ENCODE measurements around the gene RAB43.

Gene RAB43

GRCh38 chr3:129061023-129061887 is 60.3 kb downstream of the RAB43 start:
- Histone ChIP-seq H3K9me2 (ENCODE audit: low read depth, low read length) (no peaks in the 10 kb centered on the region), H4K20me1 (ENCODE audit: insufficient read depth, low read length) (no peaks in the 10 kb centered on the region), H3F3A (ENCODE audit: insufficient read depth, low read length) (no peaks in the 10 kb centered on the region), H2AFZ (ENCODE audit: low read length) (no peak overlapping the region), H3K4me3 (ENCODE audit: low read depth, low read length, poor library complexity, severe bottlenecking) (no peak overlapping the region), H3K27ac (ENCODE audit: low read depth, low read length, poor library complexity, severe bottlenecking) (no peak overlapping the region), H3K9ac (ENCODE audit: low read length) (no peak overlapping the region), H3K9me3 (ENCODE audit: low read length) (no peaks in the 10 kb centered on the region), H3K4me2 (ENCODE audit: low read length) (no peak overlapping the region), H3K36me3 (ENCODE audit: insufficient read depth, low read length) (no peaks in the 10 kb centered on the region), H3K4me1 (ENCODE audit: insufficient read depth, low read length, severe bottlenecking) (peaks cover 10% of the 10 kb centered on the region), H3K27me3 (ENCODE audit: insufficient read depth, low read length) (no peaks in the 10 kb centered on the region; the same call in none of the 2 replicates), H3K79me2 (ENCODE audit: insufficient read depth, low read length) (no peaks in the 10 kb centered on the region)
- TF ChIP-seq EZH2 (IDR thresholded peaks at IDR 0.05; ENCODE audit: borderline replicate concordance, low read length): no peak
- TF ChIP-seq CTCF (IDR thresholded peaks at IDR 0.05; ENCODE audit: low read length): no peak

GRCh38 chr3:129060276-129061022 is 61.2 kb downstream of the RAB43 start, which contains the start of gene GP9:
Gene GP9, plus strand, starts transcription at chr3:129060779. Its CDS starts 961 bp downstream, at chr3:129061740.
- no peak within 1 kb of the TSS for H3K27ac ChIP-seq (ENCODE audit: low read depth, low read length, poor library complexity, severe bottlenecking)

More at GRCh38 chr3:129060276-129061022, 61.2 kb downstream of the RAB43 start, which contains the start of gene GP9:
- Histone ChIP-seq H3K4me1 (ENCODE audit: insufficient read depth, low read length, severe bottlenecking) (peaks cover 10% of the 10 kb centered on the region), H3F3A (ENCODE audit: insufficient read depth, low read length) (no peaks in the 10 kb centered on the region), H3K36me3 (ENCODE audit: insufficient read depth, low read length) (no peaks in the 10 kb centered on the region), H3K27me3 (ENCODE audit: insufficient read depth, low read length) (no peaks in the 10 kb centered on the region; the same call in none of the 2 replicates), H3K9ac (ENCODE audit: low read length) (no peak within 1 kb of the TSS), H3K79me2 (ENCODE audit: insufficient read depth, low read length) (no peaks in the 10 kb centered on the region), H3K9me2 (ENCODE audit: low read depth, low read length) (no peaks in the 10 kb centered on the region), H3K9me3 (ENCODE audit: low read length) (no peaks in the 10 kb centered on the region), H4K20me1 (ENCODE audit: insufficient read depth, low read length) (no peaks in the 10 kb centered on the region), H2AFZ (ENCODE audit: low read length) (no peak within 1 kb of the TSS), H3K4me2 (ENCODE audit: low read length) (no peak within 1 kb of the TSS), H3K4me3 (ENCODE audit: low read depth, low read length, poor library complexity, severe bottlenecking) (no peak within 1 kb of the TSS)
- TF ChIP-seq CTCF (IDR thresholded peaks at IDR 0.05; ENCODE audit: low read length) (no peak), EZH2 (IDR thresholded peaks at IDR 0.05; ENCODE audit: borderline replicate concordance, low read length) (no peak)

All from OCI-LY1 (cell line).